GM21825 (cell line): ENCODE data around the gene UBE2V1.
"Not testable (repeated sequence)": the region's sequence is repeated elsewhere in the genome, so short reads cannot be mapped to it uniquely, and the experiment has no call there.

ENCODE experiments used
- ATAC-seq: cut with Tn5 transposase; IDR thresholded peaks from one replicate; pipeline ENCODE4 v1.9.1; 2021; ENCODE audit warnings: mild to moderate bottlenecking, moderate library complexity; ENCODE audit not compliant: unreplicated experiment

UBE2V1 gene

DNA sequence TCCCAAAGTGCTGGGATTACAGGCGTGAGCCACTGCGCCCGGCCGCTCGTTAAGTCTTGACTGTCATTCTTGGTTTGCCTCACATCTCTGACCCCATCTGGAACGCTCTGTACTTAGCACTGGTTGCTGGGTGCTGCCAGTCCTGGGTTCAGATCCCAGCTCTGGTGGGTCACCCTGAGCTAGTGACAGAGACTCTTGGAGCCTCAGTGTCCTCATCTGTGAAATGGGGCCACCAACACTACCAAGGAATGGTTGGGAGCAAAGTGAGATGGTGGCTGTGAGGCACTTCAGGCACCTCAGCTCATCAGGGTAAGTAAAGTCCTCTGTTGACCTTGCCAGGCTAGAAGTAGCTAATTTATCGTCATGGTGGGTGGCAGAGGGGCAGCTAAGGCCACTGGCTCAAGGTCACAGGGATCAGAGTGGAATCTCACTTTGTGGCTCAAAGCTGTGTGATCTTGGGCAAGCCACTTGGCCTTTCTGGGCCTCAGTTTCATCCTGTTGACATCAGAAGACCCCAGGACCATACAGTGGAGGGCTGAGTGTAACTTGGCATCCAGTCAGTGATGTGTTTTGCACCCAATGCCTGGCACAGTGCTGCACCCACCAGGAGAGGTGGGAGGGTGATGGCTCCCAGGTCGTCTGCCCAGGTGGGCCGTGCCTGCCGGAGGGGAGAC, 46.7 kb downstream of the UBE2V1 start:
- ATAC-seq: no peak

DNA sequence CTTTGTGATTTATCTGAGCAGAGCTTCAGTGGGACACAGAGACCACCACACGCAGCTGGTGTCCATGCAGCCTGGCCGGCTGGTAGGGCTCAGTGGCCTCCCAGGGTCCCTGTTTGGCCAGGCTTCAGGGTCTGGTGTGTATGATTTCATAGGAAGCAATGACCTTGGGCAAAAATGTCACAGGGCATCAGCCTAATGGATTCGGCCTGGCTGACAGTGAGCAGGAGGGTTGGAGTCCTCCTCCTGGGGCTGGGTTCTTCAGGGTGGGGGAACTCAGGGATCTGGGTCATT, 47.7 kb downstream of the UBE2V1 start:
- ATAC-seq: no peak

- ATAC-seq: not testable (repeated sequence)
Measured at GRCh38 chr20:50063763-50064162, 49.2 kb downstream of the UBE2V1 start.

DNA sequence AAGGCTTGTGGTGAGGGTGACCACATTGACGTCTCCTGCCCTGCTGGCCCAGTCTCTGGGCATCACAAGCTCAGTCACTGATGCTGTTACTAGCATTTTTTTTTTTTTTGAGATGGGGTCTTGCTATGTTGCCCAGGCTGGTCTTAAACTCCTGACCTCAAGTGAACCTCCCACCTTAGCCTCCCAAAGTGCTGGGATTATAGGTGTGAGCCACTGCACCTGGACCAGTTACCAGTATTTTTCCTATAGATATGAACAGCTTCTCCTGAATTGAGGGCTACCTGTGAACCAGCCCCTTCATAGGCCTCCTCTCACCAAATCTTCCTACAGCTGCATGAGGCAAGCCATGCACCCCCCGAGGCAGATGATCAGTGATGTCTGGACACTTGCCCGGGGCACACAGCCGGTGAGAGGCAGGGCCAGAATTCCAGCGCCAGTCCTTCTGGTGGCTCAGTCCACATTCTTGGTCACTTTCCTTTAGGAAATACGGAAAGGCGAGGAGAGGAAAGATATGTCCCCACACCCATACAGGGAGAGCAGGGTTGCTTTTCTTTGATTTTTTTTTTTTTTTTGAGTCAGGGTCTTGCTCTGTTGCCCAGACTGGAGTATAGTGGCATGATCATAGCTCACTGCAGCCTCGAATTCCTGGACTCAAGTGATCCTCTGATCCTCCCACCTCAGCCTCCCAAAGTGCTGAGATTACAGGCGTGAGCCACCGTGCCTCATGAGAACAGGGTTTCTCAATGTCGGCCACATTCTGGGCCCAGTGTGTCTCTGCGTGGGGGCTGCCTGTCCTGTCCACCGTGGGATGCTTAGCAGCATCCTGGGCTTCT, 50.7 kb downstream of the UBE2V1 start:
- ATAC-seq: no peak

- no peak for ATAC-seq
Measured at GRCh38 chr20:50061151-50062005, 51.6 kb downstream of the UBE2V1 start.

GRCh38 chr20:50058662-50059402, 54.1 kb downstream of the UBE2V1 start:
- no peak for ATAC-seq

- ATAC-seq: no peak
Measured at GRCh38 chr20:50057714-50058053, 55.3 kb downstream of the UBE2V1 start.

GRCh38 chr20:50056951-50057713, 55.8 kb downstream of the UBE2V1 start:
- no peak for ATAC-seq

GRCh38 chr20:50056408-50056926, 56.5 kb downstream of the UBE2V1 start:
- ATAC-seq: no peak

DNA sequence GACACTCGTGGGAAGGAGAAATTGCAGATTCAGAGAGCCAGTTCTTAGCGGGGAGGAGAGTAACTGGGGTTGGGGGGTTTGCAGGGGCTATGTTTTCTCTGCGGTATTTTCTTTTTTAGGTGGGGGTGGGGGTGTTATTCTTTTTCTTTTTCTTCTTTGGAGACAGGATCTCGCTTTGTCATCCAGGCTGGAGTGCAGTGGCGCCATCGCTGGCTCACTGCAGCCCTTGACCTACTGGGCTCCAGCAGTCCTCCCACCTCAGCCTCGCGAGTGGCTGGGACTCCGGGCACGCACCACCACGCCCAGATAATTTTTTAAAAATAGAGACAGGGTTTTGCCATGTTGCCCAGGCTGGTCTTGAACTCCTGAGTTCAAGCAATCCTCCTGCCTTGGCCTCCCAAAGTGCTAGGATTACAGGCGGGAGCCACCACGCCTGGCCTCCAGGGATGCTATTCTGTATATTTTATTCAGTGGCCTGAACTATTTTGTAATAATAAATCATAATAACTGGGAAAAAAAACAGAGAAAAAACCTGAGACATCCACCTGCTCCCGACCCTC, 57.3 kb downstream of the UBE2V1 start:
- ATAC-seq: no peak

DNA sequence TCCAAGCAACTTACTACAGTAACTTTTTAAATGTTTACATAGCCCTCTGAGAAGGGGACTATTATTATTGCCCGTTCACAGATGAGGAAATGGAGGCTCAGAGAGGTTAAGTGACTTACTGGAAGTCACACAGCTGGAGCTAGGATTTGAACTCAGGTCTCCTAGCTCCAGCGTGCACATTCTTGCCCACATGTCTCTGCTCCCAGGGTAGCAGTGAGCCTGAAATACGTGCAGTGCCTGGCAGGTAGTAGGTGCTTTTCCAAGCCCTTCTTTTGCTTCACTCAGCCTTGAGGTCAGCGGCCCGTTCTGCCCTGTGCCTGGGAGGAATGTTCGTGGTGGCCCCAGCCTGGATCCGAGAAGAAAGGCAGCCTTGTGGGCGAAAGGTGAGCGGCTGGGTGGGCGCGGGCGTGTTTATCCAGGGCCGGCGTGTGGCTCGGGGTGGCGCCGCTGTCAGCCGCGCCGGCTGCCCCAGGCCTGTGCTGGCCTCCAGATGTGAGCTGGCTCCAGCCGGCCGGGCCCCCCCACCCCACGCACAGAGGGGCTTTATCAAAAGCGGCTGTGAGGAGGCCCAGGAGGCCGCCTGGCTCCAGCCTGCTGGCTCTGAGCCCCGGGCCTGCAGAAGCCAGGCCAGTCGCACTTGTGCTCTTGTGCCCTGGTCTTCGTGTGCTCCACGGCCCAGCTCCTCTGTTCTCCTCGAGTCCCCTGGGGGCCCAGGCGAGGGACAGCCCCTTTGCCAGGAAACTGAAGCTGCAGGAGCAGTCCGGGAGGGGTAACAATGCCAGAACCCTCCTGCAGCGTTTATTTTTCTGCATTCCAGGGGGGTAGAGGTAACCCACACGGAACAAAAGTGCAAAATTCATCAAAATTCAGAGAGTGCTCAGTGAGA, 58.1 kb downstream of the UBE2V1 start:
- no peak for ATAC-seq

GRCh38 chr20:50054231-50054547, 58.8 kb downstream of the UBE2V1 start:
- no peak for ATAC-seq

GRCh38 chr20:50053362-50054230, 59.4 kb downstream of the UBE2V1 start:
- ATAC-seq: no peak

DNA sequence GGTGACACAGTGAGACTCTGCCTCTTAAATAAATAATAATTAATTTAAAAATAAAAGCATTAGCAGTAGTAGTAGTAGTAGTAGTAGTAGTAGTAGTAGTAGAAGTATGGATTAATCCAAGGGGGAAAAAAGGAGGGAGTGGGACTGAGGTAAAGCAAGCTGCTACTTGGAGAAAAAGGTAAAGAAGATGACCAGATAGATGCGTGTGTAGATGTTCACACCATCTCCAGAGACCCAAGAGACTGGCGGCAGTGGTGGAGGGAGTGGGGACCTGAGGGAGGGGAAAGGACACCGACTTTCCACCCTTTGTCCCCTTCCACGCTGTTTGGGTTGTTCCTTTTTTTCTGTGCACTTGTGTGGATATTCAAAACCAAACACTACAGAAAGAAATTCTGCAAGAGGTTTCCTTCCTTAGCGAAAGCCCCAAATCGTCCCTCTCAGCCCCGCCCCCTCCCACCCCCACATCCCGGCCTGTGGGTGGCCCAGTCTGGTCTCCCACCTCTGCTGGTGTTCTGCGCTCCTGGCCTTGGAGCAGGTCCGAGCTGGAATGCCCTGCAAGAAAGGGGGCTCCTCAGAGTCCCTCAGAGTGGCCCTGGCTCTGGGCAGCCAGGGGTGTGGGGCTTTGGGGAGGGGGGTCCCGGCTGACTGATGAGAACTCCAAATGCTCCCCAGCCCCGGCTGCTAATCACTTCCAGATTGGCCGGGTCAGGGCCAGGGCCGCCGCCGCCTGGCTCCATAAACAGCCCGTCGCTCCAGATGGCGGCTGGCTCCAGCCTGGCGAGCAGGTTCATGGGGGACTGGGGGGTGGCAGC, 60.2 kb downstream of the UBE2V1 start:
- ATAC-seq: no peak

DNA sequence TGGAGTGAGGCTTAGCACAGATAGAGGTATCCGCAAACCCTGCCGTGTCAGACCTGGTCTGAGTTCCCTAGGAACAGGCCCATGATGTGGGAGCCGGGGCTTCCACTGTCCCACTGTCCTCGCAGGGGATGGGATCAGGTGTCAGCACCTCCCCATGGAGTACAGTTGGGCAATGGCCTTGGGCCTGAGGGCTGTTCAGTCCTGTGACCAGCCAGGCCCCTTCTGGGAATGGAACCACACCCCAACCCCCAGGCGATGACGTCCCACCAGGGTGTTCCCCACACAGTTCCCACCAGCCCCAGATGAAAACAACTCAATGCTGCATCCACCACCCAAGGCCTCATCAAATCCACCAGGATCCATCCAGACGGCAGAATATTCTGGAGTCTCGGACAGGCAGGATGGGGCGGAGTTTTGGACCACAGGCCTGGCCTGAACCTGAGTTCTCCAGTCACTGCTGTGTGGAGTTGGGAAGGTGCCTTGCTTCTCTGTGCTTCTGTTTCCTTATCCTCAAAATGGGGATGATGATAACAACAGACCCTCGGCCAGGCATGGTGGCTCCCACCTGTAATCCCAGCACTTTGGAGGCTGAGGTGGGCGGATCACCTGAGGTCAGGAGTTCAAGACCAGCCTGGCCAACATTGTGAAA, 62.2 kb downstream of the UBE2V1 start:
- no peak for ATAC-seq

DNA sequence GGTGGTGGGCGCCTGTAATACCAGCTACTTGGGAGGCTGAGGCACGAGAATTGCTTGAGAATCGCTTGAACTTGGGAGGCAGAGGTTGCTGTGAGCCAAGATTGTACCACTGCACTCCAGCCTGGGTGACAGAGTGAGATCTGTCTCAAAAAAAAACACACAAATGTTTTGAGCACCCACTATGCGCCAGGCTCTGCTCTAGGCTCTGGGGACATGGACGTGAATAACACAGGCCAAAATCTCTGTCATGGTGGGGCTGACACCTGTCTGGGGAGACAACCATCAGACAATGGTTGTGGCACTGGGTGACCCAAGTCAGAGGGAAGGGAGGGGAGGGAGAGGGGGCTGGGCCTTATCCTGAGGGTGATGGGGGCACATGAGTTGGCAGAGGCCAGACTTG, 62.7 kb downstream of the UBE2V1 start:
- no peak for ATAC-seq
